Activated CD8-positive, alpha-beta T cell treated with anti-CD3 and anti-CD28 coated beads for 36 hours (primary cell): ENCODE measurements around the gene NIM1K. TPM values are rescaled to one million over a fixed set of nuclear protein-coding genes. Genes with fewer than 3 reads are reported as not detected.
"Not testable (repeated sequence)": the region's sequence is repeated elsewhere in the genome, so short reads cannot be mapped to it uniquely, and the experiment has no call there.

Experiments used
- ATAC-seq: fragments of 200-7000 bp; cut with Tn5 transposase; one replicate; pipeline ENCODE4 v1.10.0; 2021; ENCODE audit warnings: mild to moderate bottlenecking, moderate library complexity
- CTCF ChIA-PET: fragments of 350-600 bp; sonication (Branson Sonifier 250); formaldehyde crosslinking; loops from one replicate; lab custom pipeline; 2021; ENCODE audit warnings: antibody characterized with exemption; lab: Charles Lee
- POLR2A ChIA-PET: fragments of 350-600 bp; sonication (Branson Sonifier 250); formaldehyde crosslinking; loops from one replicate; lab custom pipeline; 2021; ENCODE audit warnings: antibody characterized with exemption; lab: Charles Lee
- DNase-seq: peaks from one replicate; pipeline ENCODE4 v3.0.0-alpha.2; 2020
- H3K27ac Mint-ChIP-seq: one replicate; pipeline ENCODE4 v1.8.0; 2021; ENCODE audit warnings: mild to moderate bottlenecking, mixed read lengths
- H3K27me3 Mint-ChIP-seq: one replicate; pipeline ENCODE4 v1.8.0; 2021; ENCODE audit warnings: mixed read lengths
- H3K36me3 Mint-ChIP-seq: one replicate; pipeline ENCODE4 v1.8.0; 2021; ENCODE audit warnings: low read depth, mixed read lengths
- H3K4me1 Mint-ChIP-seq: one replicate; pipeline ENCODE4 v1.8.0; 2021; ENCODE audit warnings: low read depth, mixed read lengths
- H3K4me3 Mint-ChIP-seq: one replicate; pipeline ENCODE4 v1.8.0; 2021; ENCODE audit warnings: mild to moderate bottlenecking, moderate library complexity, mixed read lengths
- H3K9me3 Mint-ChIP-seq: one replicate; pipeline ENCODE4 v1.8.0; 2021; ENCODE audit warnings: mixed read lengths
- intact Hi-C: fragments of 100-400 bp; cut with micrococcal nuclease; formaldehyde crosslinking; loops from one replicate; pipeline ENCODE4 v1.10.0; 2022
- total RNA-seq, 2 experiments: library from RNA; stranded (reverse); gene quantifications; one replicate each; pipeline ENCODE4 v1.2.3, GENCODE V29; 2021
- TF ChIP-seq, protein P1 (sequence below): fragments of 200-600 bp; IDR thresholded peaks from one replicate; pipeline ENCODE4 v1.8.0; 2022; ENCODE audit warnings: antibody characterized with exemption, mild to moderate bottlenecking

Gene NIM1K
- total RNA-seq, 2 experiments from 2014 or later = 2.1 to 3.2 TPM

DNA sequence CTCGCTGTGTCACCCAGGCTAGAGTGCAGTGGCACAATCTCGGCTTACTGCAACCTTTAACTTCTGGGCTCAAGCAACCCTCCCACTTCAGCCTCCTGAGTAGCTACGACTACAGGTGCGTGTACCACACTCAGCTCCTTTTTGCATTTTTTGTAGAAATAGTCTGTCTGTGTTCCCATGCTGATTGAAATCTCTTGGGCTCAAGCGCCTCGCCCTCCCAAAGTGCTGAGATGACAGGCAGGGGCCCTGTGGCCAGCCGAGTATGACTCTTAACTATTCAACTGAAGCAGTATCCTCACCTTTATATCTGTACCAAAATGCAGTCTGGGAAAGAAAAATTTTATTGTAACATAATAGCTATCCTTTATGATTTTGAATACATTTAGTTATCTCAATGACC, 12.2 kb upstream of the NIM1K start:
- ChIA-PET POLR2A (interaction anchor here (1.0 kb wide), 1 partner anchor 10 kb away, joined by 5 read pairs; no protein-coding TSS in a partner anchor), CTCF (interaction anchor here (0.7 to 1.8 kb wide), 5 partner anchors 14 to 210 kb away, joined by 3 to 7 read pairs (median 3); no protein-coding TSS in a partner anchor)
- intact Hi-C loops = no loop called here
- Mint-ChIP-seq H3K9me3 (no peaks in the 10 kb centered on the region), H3K4me1 (no peaks in the 10 kb centered on the region), H3K27me3 (no peaks in the 10 kb centered on the region), H3K36me3 (peaks cover 14% of the 10 kb centered on the region), H3K4me3 (no peak overlapping the region), H3K27ac (no peak overlapping the region)
- ATAC-seq (no peak), DNase-seq (no peak)
- TF ChIP-seq, protein P1, sequence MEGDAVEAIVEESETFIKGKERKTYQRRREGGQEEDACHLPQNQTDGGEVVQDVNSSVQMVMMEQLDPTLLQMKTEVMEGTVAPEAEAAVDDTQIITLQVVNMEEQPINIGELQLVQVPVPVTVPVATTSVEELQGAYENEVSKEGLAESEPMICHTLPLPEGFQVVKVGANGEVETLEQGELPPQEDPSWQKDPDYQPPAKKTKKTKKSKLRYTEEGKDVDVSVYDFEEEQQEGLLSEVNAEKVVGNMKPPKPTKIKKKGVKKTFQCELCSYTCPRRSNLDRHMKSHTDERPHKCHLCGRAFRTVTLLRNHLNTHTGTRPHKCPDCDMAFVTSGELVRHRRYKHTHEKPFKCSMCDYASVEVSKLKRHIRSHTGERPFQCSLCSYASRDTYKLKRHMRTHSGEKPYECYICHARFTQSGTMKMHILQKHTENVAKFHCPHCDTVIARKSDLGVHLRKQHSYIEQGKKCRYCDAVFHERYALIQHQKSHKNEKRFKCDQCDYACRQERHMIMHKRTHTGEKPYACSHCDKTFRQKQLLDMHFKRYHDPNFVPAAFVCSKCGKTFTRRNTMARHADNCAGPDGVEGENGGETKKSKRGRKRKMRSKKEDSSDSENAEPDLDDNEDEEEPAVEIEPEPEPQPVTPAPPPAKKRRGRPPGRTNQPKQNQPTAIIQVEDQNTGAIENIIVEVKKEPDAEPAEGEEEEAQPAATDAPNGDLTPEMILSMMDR = no peak

DNA sequence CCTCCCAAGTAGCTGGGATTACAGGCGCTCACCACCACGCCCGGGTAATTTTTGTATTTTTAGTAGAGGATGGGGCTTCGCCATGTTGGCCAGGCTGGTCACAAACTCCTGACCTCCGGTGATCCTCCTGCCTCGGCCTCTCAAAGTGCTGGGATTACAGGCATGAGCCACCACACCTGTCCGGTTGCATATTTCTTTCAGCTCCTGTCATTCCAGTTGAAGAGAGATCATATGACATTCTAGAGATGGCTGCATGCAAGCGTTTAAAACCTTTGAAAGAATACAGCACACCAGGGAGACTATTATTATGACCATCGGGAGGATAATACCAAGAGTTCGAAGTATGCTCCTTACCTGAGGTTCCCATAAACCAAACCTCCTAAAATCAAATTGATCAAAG, 9.6 kb upstream of the NIM1K start:
- POLR2A ChIA-PET = interaction anchor here (0.6 to 1.7 kb wide), 2 partner anchors 59 to 141 kb away, joined by 3 to 4 read pairs; no protein-coding TSS in a partner anchor

GRCh38 chr5:43183101-43183500, 8.9 kb upstream of the NIM1K start:
- DNase-seq, H3K4me3 Mint-ChIP-seq, CTCF ChIA-PET, H3K27me3 Mint-ChIP-seq, H3K27ac Mint-ChIP-seq, H3K4me1 Mint-ChIP-seq, intact Hi-C loops, ATAC-seq, H3K9me3 Mint-ChIP-seq: not testable (repeated sequence)
- H3K36me3 Mint-ChIP-seq = peaks cover 12% of the 10 kb centered on the region
- POLR2A ChIA-PET = interaction anchor here (0.6 to 1.7 kb wide), 2 partner anchors 60 to 76 kb away, joined by 3 read pairs; no protein-coding TSS in a partner anchor

More for the DNA sequence above, 9.6 kb upstream of the NIM1K start:
- intact Hi-C loops = no loop called here
- H3K27ac Mint-ChIP-seq = no peak overlapping the region
- peaks cover 11% of the 10 kb centered on the region for H3K36me3 Mint-ChIP-seq
- no peaks in the 10 kb centered on the region for H3K9me3 Mint-ChIP-seq
- H3K4me3 Mint-ChIP-seq = no peak overlapping the region
- no peaks in the 10 kb centered on the region for H3K27me3 Mint-ChIP-seq
- TF ChIP-seq, protein P1 = no peak
- DNase-seq (no peak), ATAC-seq (no peak)
- CTCF ChIA-PET = no interaction called here
- H3K4me1 Mint-ChIP-seq = no peaks in the 10 kb centered on the region

GRCh38 chr5:43190755-43191603, 1.0 kb upstream of the NIM1K start:
- H3K27ac Mint-ChIP-seq = no peak overlapping the region
- ChIA-PET POLR2A (no interaction called here), CTCF (interaction anchor here (1.0 to 1.5 kb wide), 2 partner anchors 85 to 199 kb away, joined by 3 to 6 read pairs; no protein-coding TSS in a partner anchor)
- intact Hi-C loops = loop anchor here (5.0 to 10.0 kb wide), 2 partner anchors 84 to 114 kb away; no protein-coding TSS in a partner anchor
- ATAC-seq (no peak), DNase-seq (no peak)
- H3K9me3 Mint-ChIP-seq = peaks cover 1% of the 10 kb centered on the region
- peaks cover 29% of the 10 kb centered on the region for H3K4me1 Mint-ChIP-seq
- peaks cover 21% of the 10 kb centered on the region for H3K27me3 Mint-ChIP-seq
- H3K4me3 Mint-ChIP-seq = peak overlapping the region; percentile 82
- H3K36me3 Mint-ChIP-seq = peaks cover 6% of the 10 kb centered on the region
- TF ChIP-seq, protein P1 = no peak

GRCh38 chr5:43192558-43193180, 644 bp downstream of the NIM1K start:
- ChIA-PET CTCF (interaction anchor here (0.8 to 3.0 kb wide), 5 partner anchors 87 to 292 kb away, joined by 4 to 12 read pairs (median 5); partner anchors contain the start of gene TMEM267), POLR2A (interaction anchor here (1.1 to 1.2 kb wide), 2 partner anchors 52 to 180 kb away, joined by 3 read pairs; no protein-coding TSS in a partner anchor)
- H3K9me3 Mint-ChIP-seq = peaks cover 1% of the 10 kb centered on the region
- TF ChIP-seq, protein P1 = no peak
- peaks cover 21% of the 10 kb centered on the region for H3K27me3 Mint-ChIP-seq
- peak overlapping the region; percentile 82 for H3K4me3 Mint-ChIP-seq
- ATAC-seq = peak; percentile 14
- peaks cover 29% of the 10 kb centered on the region for H3K4me1 Mint-ChIP-seq
- DNase-seq = peak; percentile 45
- H3K36me3 Mint-ChIP-seq = peaks cover 6% of the 10 kb centered on the region
- H3K27ac Mint-ChIP-seq = peak overlapping the region; percentile 75
- intact Hi-C loops = loop anchor here (5.0 to 10.0 kb wide), 2 partner anchors 85 to 112 kb away; no protein-coding TSS in a partner anchor
